Measurements from ENCODE around the gene KIAA0040. TPM values are rescaled to one million over a fixed set of nuclear protein-coding genes. Genes with fewer than 3 reads are reported as not detected.

The KIAA0040 gene
- total and polyA plus RNA-seq, 10 of the 15 experiments (the other 5 are each of a cell fraction or from before 2014, with no cell fraction given), result 7.6 to 47.7 (median 23.5) TPM

- TF ChIP-seq ZBTB4 (CRISPR knock-in tag; IDR thresholded peaks at IDR 0.05) (no peak), SKIL (IDR thresholded peaks at IDR 0.05; ENCODE audit: low read depth, poor library complexity, severe bottlenecking) (no peak), EP300 (IDR thresholded peaks at IDR 0.05; ENCODE audit: borderline replicate concordance in 1 of 2, control insufficient read depth in 1 of 2, low read depth in 2 of 2, low read length in 2 of 2) (no peak)
Observed at GRCh38 chr1:175232335-175232734, 39.8 kb upstream of the KIAA0040 start (continued).

GRCh38 chr1:175225805-175226129, 33.2 kb upstream of the KIAA0040 start:
- H4K20me1 ChIP-seq (ENCODE audit: control insufficient read depth, insufficient read depth), result no peaks in the 10 kb centered on the region
- WGBS (ENCODE audit: insufficient coverage, insufficient replicate concordance, low lambda C conversion rate, missing lambda C conversion rate), result 0% methylated on average over 1 of the region's 1 CpG
- H3K79me2 ChIP-seq (ENCODE audit: control insufficient read depth, insufficient read depth, low read length), result no peaks in the 10 kb centered on the region
- ChIA-PET POLR2A (interaction anchor here (0.9 kb wide), 1 partner anchor 18 kb away, joined by 4 read pairs; no protein-coding TSS in a partner anchor), RAD21 (ENCODE audit: unreplicated experiment) (interaction anchor here (1.5 to 1.9 kb wide), 3 partner anchors 10 to 74 kb away, joined by 4 to 5 read pairs (median 4); no protein-coding TSS in a partner anchor), CTCF (interaction anchor here (1.3 to 1.8 kb wide), 3 partner anchors 9 to 93 kb away, joined by 3 to 5 read pairs (median 4); no protein-coding TSS in a partner anchor), SMC1A (ENCODE audit: uncharacterized antibody, unreplicated experiment) (interaction anchor here (1.2 to 7.0 kb wide), 6 partner anchors 10 to 93 kb away, joined by 3 to 30 read pairs (median 4); no protein-coding TSS in a partner anchor)
- peaks cover 17% of the 10 kb centered on the region for H3K4me1 ChIP-seq (ENCODE audit: control insufficient read depth, insufficient read depth, low read length)
- no peak overlapping the region; the same call in 1 of the 2 replicates for H2AFZ ChIP-seq (ENCODE audit: control insufficient read depth, low read depth, low read length)
- no peak for FAIRE-seq
- H3K36me3 ChIP-seq (ENCODE audit: control insufficient read depth in 2 of 2, insufficient read depth in 2 of 2, low read length in 1 of 2), result no peaks in the 10 kb centered on the region
- no peak overlapping the region for H3K9ac ChIP-seq (ENCODE audit: control insufficient read depth, insufficient read depth, low read length)
- BruUV-seq (replicated peaks), result no TSS peak
- H3K4me2 ChIP-seq (ENCODE audit: control insufficient read depth, insufficient read depth), result peak overlapping the region; percentile 45; the same call in 1 of the 2 replicates
- DNase-seq (ENCODE audit: low read depth, low spot score), result no peak
- H3K4me3 ChIP-seq, result no peak overlapping the region
- H3K27ac ChIP-seq (ENCODE audit: control insufficient read depth, insufficient read depth), result no peak overlapping the region
- H3K27me3 ChIP-seq (replicated peaks in 1 of 2; ENCODE audit: control insufficient read depth in 2 of 2, insufficient read depth in 2 of 2, low read length in 1 of 2), result no peaks in the 10 kb centered on the region
- no peaks in the 10 kb centered on the region for H3K9me3 ChIP-seq (replicated peaks; ENCODE audit: control insufficient read depth, insufficient read depth, low read length)
- in situ Hi-C loops (cut with MboI) (no loop called here), intact Hi-C loops (cut with micrococcal nuclease; ENCODE audit: unreplicated experiment) (no loop called here)
- TF ChIP-seq NR2F1 (conservative IDR thresholded peaks at IDR 0.05), result peak; percentile 68
- TF ChIP-seq NR2C1 (IDR thresholded peaks at IDR 0.05), result 0 out of 2 replicates have a peak, but pooled peaks have one; percentile 14
- no peak for TF ChIP-seq MTA3 (IDR thresholded peaks at IDR 0.05; ENCODE audit: borderline replicate concordance, low read length)
- TF ChIP-seq CTCF (IDR thresholded peaks at IDR 0.05 in 2 of 3, conservative IDR thresholded peaks at IDR 0.05 in 1 of 3; ENCODE audit: control insufficient read depth in 2 of 3, extremely low read depth in 1 of 3, insufficient read depth in 1 of 3, low read depth in 3 of 3, low read length in 3 of 3), result peak in 1 of 3 experiments; percentile 37; a peak in 1 of 6 replicates
- TF ChIP-seq CEBPB (IDR thresholded peaks at IDR 0.05; ENCODE audit: borderline replicate concordance in 1 of 2, low read depth in 2 of 2, low read length in 2 of 2), result no peak
- no peak for TF ChIP-seq ZZZ3 (IDR thresholded peaks at IDR 0.05; ENCODE audit: control insufficient read depth, insufficient read length, low read depth)
- peak; percentile 62 for ATAC-seq
